ENCODE measurements around the gene PCGF3.
A peak's percentile ranks its signal among the peaks of the same experiment; 100 is the strongest.
"Not testable (repeated sequence)": the region's sequence is repeated elsewhere in the genome, so short reads cannot be mapped to it uniquely, and the experiment has no call there.

The PCGF3 gene

GRCh38 chr4:703336-704197, 2.1 kb upstream of the PCGF3 start:
- TF ChIP-seq CTCF (conservative IDR thresholded peaks at IDR 0.05; ENCODE audit: low read depth, low read length) = no peak
- DNase-seq (ENCODE audit: low read depth) = no peak
- H3K4me3 ChIP-seq (ENCODE audit: low read length) = no peak overlapping the region

GRCh38 chr4:704198-704891, 1.3 kb upstream of the PCGF3 start:
- TF ChIP-seq CTCF (conservative IDR thresholded peaks at IDR 0.05; ENCODE audit: low read depth, low read length) = no peak
- DNase-seq (ENCODE audit: low read depth) = no peak
- H3K4me3 ChIP-seq (ENCODE audit: low read length) = no peak overlapping the region

- peak overlapping the region; percentile 50 for H3K4me3 ChIP-seq (ENCODE audit: low read length)
- DNase-seq (ENCODE audit: low read depth) = no peak
- TF ChIP-seq CTCF (conservative IDR thresholded peaks at IDR 0.05; ENCODE audit: low read depth, low read length) = no peak
Measured at GRCh38 chr4:704971-705277, 708 bp upstream of the PCGF3 start.

GRCh38 chr4:706083-706633, 526 bp downstream of the PCGF3 start:
- DNase-seq (ENCODE audit: low read depth) = not testable (repeated sequence)
- H3K4me3 ChIP-seq (ENCODE audit: low read length) = peak overlapping the region; percentile 82

- no peak for DNase-seq (ENCODE audit: low read depth)
- H3K4me3 ChIP-seq (ENCODE audit: low read length) = peak overlapping the region; percentile 82
- no peak for TF ChIP-seq CTCF (conservative IDR thresholded peaks at IDR 0.05; ENCODE audit: low read depth, low read length)
Measured at GRCh38 chr4:706834-707598, 1.4 kb downstream of the PCGF3 start.

GRCh38 chr4:707929-708630, 2.4 kb downstream of the PCGF3 start:
- peak overlapping the region; percentile 15 for H3K4me3 ChIP-seq (ENCODE audit: low read length)
- DNase-seq (ENCODE audit: low read depth) = no peak
- no peak for TF ChIP-seq CTCF (conservative IDR thresholded peaks at IDR 0.05; ENCODE audit: low read depth, low read length)

- DNase-seq (ENCODE audit: low read depth) = no peak
- H3K4me3 ChIP-seq (ENCODE audit: low read length) = peak overlapping the region; percentile 15
- no peak for TF ChIP-seq CTCF (conservative IDR thresholded peaks at IDR 0.05; ENCODE audit: low read depth, low read length)
Measured at GRCh38 chr4:708631-708933, 3.0 kb downstream of the PCGF3 start.

Data from retinal pigment epithelial cell (primary cell).